IMR-90 (cell line): Measurements from ENCODE around the gene PGPEP1. TPM values are rescaled to one million over a fixed set of nuclear protein-coding genes. Genes with fewer than 3 reads are reported as not detected.
"Not testable (repeated sequence)": the region's sequence is repeated elsewhere in the genome, so short reads cannot be mapped to it uniquely, and the experiment has no call there.

Experiments used
- ATAC-seq: fragments of 200-7000 bp; cut with Tn5 transposase; 2 replicates; pipeline ENCODE4 v1.9.1; 2020; ENCODE audit warnings: low read depth, mild to moderate bottlenecking, moderate library complexity
- BruUV-seq: library from RNA; stranded (reverse); fragments of 400-500 nt; replicated peaks from 2 replicates; lab custom pipeline; 2021; lab: Mats Ljungman, UMichigan
- CTCF ChIA-PET: fragments of 300-600 bp; formaldehyde crosslinking; extraction: SDS; loops from one replicate; lab custom pipeline; 2021; ENCODE audit warnings: antibody characterized with exemption; lab: Yijun Ruan, JAX
- POLR2A ChIA-PET: fragments of 300-600 bp; sonication (Branson Sonifier 250); formaldehyde crosslinking; loops from one replicate; lab custom pipeline; 2022; ENCODE audit warnings: antibody characterized with exemption; ENCODE audit not compliant: unreplicated experiment; lab: Charles Lee
- DNase-seq: peaks from one replicate; pipeline ENCODE4 v3.0.0; 2013
- H2AFZ ChIP-seq: replicated peaks from 2 replicates; pipeline ENCODE3; 2013; ENCODE audit warnings: low read length, mild to moderate bottlenecking; ENCODE audit not compliant: poor library complexity
- H2AK5ac ChIP-seq: 2 replicates; pipeline ENCODE4 v1.6.1; 2013; ENCODE audit warnings: low read depth, low read length, inconsistent platforms
- H2AK9ac ChIP-seq: replicated peaks from 2 replicates; pipeline ENCODE3; 2013; ENCODE audit warnings: mild to moderate bottlenecking, low read depth, low read length, moderate library complexity; ENCODE audit not compliant: poor library complexity
- H2BK120ac ChIP-seq: 2 replicates; pipeline ENCODE4 v1.6.1; 2013; ENCODE audit warnings: low read depth, low read length, inconsistent platforms
- H2BK15ac ChIP-seq: 3 replicates; pipeline ENCODE4 v1.6.1; 2013; ENCODE audit warnings: low read depth, low read length, inconsistent platforms
- H2BK20ac ChIP-seq: 2 replicates; pipeline ENCODE4 v1.6.1; 2013; ENCODE audit warnings: low read depth, mild to moderate bottlenecking, inconsistent platforms, low read length, moderate library complexity
- H2BK5ac ChIP-seq: 2 replicates; pipeline ENCODE4 v1.6.1; 2013; ENCODE audit warnings: mild to moderate bottlenecking, low read depth, low read length, inconsistent platforms; ENCODE audit not compliant: poor library complexity, severe bottlenecking
- H3K14ac ChIP-seq: replicated peaks from 2 replicates; pipeline ENCODE4 v1.6.1; 2013; ENCODE audit warnings: low read depth, low read length, inconsistent platforms
- H3K18ac ChIP-seq: 2 replicates; pipeline ENCODE4 v1.6.1; 2013; ENCODE audit warnings: low read depth, low read length, control low read depth
- H3K23ac ChIP-seq: 2 replicates; pipeline ENCODE4 v1.6.1; 2013; ENCODE audit warnings: low read depth, low read length, inconsistent platforms
- H3K27ac ChIP-seq: 2 replicates; pipeline ENCODE4 v1.5.1; 2013; ENCODE audit warnings: mild to moderate bottlenecking, control low read depth, low read length; ENCODE audit not compliant: insufficient read depth
- H3K27me3 ChIP-seq: 2 replicates; pipeline ENCODE4 v1.6.1; 2013; ENCODE audit warnings: low read length; ENCODE audit not compliant: control insufficient read depth, insufficient read depth
- H3K36me3 ChIP-seq: 2 replicates; pipeline ENCODE4 v1.6.1; 2013; ENCODE audit warnings: low read length, mixed read lengths; ENCODE audit not compliant: control insufficient read depth, insufficient read depth
- H3K4ac ChIP-seq: 2 replicates; pipeline ENCODE4 v1.6.1; 2013; ENCODE audit warnings: low read depth, low read length, inconsistent platforms
- H3K4me1 ChIP-seq: 2 replicates; pipeline ENCODE4 v1.6.1; 2013; ENCODE audit warnings: low read length, mixed read lengths; ENCODE audit not compliant: control insufficient read depth, insufficient read depth
- H3K4me2 ChIP-seq: 2 replicates; pipeline ENCODE4 v1.6.1; 2013; ENCODE audit warnings: low read depth, mild to moderate bottlenecking, control low read depth, low read length, moderate library complexity
- H3K4me3 ChIP-seq: 2 replicates; pipeline ENCODE4 v1.5.1; 2013; ENCODE audit warnings: low read depth, mild to moderate bottlenecking, control low read depth, low read length, moderate library complexity; ENCODE audit not compliant: insufficient read depth
- H3K56ac ChIP-seq: 2 replicates; pipeline ENCODE4 v1.6.1; 2013; ENCODE audit warnings: low read length, inconsistent platforms; ENCODE audit not compliant: insufficient read depth; ENCODE audit errors: extremely low read depth
- H3K79me1 ChIP-seq, 2 experiments: 2 replicates each; pipeline ENCODE4 v1.6.1; 2013; ENCODE audit warnings: low read length in 2 of 2, inconsistent platforms in 1 of 2, low read depth in 1 of 2
- H3K9ac ChIP-seq: 2 replicates; pipeline ENCODE4 v1.6.1; 2013; ENCODE audit warnings: low read depth, low read length, control low read depth
- H3K9me1 ChIP-seq: 2 replicates; pipeline ENCODE4 v1.6.1; 2013; ENCODE audit warnings: low read length, inconsistent platforms; ENCODE audit not compliant: insufficient read depth
- H3K9me3 ChIP-seq: 2 replicates; pipeline ENCODE4 v1.6.1; 2013; ENCODE audit warnings: low read length; ENCODE audit not compliant: control insufficient read depth, insufficient read depth
- H4K20me1 ChIP-seq: 2 replicates; pipeline ENCODE4 v1.6.1; 2013; ENCODE audit warnings: low read length, inconsistent platforms; ENCODE audit not compliant: insufficient read depth
- H4K5ac ChIP-seq: 2 replicates; pipeline ENCODE4 v1.6.1; 2013; ENCODE audit warnings: mild to moderate bottlenecking, low read depth, low read length, control low read depth
- H4K8ac ChIP-seq, 2 experiments: 2 replicates each; pipeline ENCODE4 v1.6.1; 2013; ENCODE audit warnings: low read depth in 2 of 2, low read length in 2 of 2, control low read depth in 1 of 2, inconsistent platforms in 1 of 2
- H4K91ac ChIP-seq: 2 replicates; pipeline ENCODE4 v1.6.1; 2013; ENCODE audit warnings: low read depth, low read length, inconsistent platforms; ENCODE audit not compliant: insufficient read depth
- MAFK ChIP-seq: IDR thresholded peaks from 2 replicates; pipeline ENCODE4 v1.6.1; 2012; ENCODE audit warnings: low read depth, low read length, improper control_type of control experiment
- WGBS, 2 experiments: methylation state at CpG; one replicate each; pipeline versions ENCODE4 v1.1.5 to v1.1.7; 2013; ENCODE audit warnings: missing lambda C conversion rate in 2 of 2; ENCODE audit not compliant: insufficient read length in 1 of 2; ENCODE audit errors: extremely low coverage in 2 of 2; 5-methylcytosine and 5-hydroxymethylcytosine counted together
- dilution Hi-C: fragments of 300-500 bp; cut with HindIII; formaldehyde crosslinking; loops from one replicate; pipeline ENCODE4 v1.14.3; 2018; ENCODE audit warnings: low sequenced_read_pairs; ENCODE audit not compliant: unreplicated experiment
- in situ Hi-C: fragments of 300-500 bp; cut with MboI; formaldehyde crosslinking; loops from 3 replicates; pipeline ENCODE4 v1.14.3; 2019; ENCODE audit warnings: low sequenced_read_pairs, inconsistent platforms, mixed read lengths
- intact Hi-C: fragments of 100-400 bp; cut with micrococcal nuclease; formaldehyde crosslinking; loops from 2 replicates; pipeline ENCODE4 v1.10.0; 2022
- polyA plus RNA-seq, 3 experiments: library from polyadenylated mRNA; depleted of rRNA; stranded (reverse); fragments of >200 nt; gene quantifications; 2 replicates each; pipeline ENCODE4 v1.2.3, GENCODE V29; 2012; ENCODE audit warnings: low replicate concordance in 1 of 3
- total RNA-seq: library from RNA; depleted of rRNA; stranded (reverse); fragments of >200 nt; gene quantifications from 2 replicates; pipeline ENCODE4 v1.2.3, GENCODE V29; 2012

The PGPEP1 gene
- total and polyA plus RNA-seq, 2 of the 4 experiments (the other 2 are of a cell fraction), result 11.8 to 14.3 TPM

- H2BK120ac ChIP-seq, H4K91ac ChIP-seq, H2AK9ac ChIP-seq, H3K27ac ChIP-seq, H2BK5ac ChIP-seq, H3K4ac ChIP-seq, dilution Hi-C loops, H4K5ac ChIP-seq, H3K79me1 ChIP-seq, ATAC-seq, POLR2A ChIA-PET, H2AK5ac ChIP-seq, H3K4me2 ChIP-seq, H3K56ac ChIP-seq, H3K9ac ChIP-seq, H3K14ac ChIP-seq, DNase-seq, H4K8ac ChIP-seq, H4K20me1 ChIP-seq, H2AFZ ChIP-seq, H3K27me3 ChIP-seq, H3K9me3 ChIP-seq, H3K4me1 ChIP-seq, in situ Hi-C loops, H2BK15ac ChIP-seq, H2BK20ac ChIP-seq, H3K4me3 ChIP-seq, H3K18ac ChIP-seq, H3K23ac ChIP-seq, H3K36me3 ChIP-seq, BruUV-seq, H3K9me1 ChIP-seq: not testable (repeated sequence)
- no CpG with 5 or more reads among the region's 6 CpGs for WGBS, 2 experiments
- 0 out of 2 replicates have a peak, but pooled peaks have one; percentile 14 for TF ChIP-seq MAFK
- intact Hi-C loops, result loop anchor here (1.0 kb wide), 1 partner anchor 61 kb away; no protein-coding TSS in a partner anchor
- CTCF ChIA-PET, result interaction anchor here (1.7 to 3.2 kb wide), 2 partner anchors 62 to 69 kb away, joined by 4 to 16 read pairs; no protein-coding TSS in a partner anchor
Measured at GRCh38 chr19:18348818-18349339, 8.5 kb downstream of the PGPEP1 start.
